Heart right ventricle (tissue), 16 donors: Measurements from ENCODE around the gene ERI3. TPM values are rescaled to one million over a fixed set of nuclear protein-coding genes. Genes with fewer than 3 reads are reported as not detected.

Experiments used
- ATAC-seq, 8 donors: fragments of 200-7000 bp; cut with Tn5 transposase; one replicate each; pipeline ENCODE4 v1.9.1; 2020; ENCODE audit warnings: mild to moderate bottlenecking in 8 of 8, moderate library complexity in 8 of 8, moderate number of reproducible peaks in 1 of 8
- DNase-seq, 2 donors: peaks; one replicate each; pipeline ENCODE4 v3.0.0-alpha.2; 2020
- H3K27ac ChIP-seq, 10 donors: fragments of 200-600 bp; sonication (generic) in 2 of 10; one replicate each; pipeline versions ENCODE4 v1.5.0 to v1.8.0; 2020 to 2022; ENCODE audit warnings: mild to moderate bottlenecking in 3 of 10
- H3K27me3 ChIP-seq, 7 donors: fragments of 200-600 bp; one replicate each; pipeline ENCODE4 v1.8.0; 2021 to 2022; ENCODE audit warnings: mild to moderate bottlenecking in 2 of 7
- H3K36me3 ChIP-seq, 9 donors: fragments of 200-600 bp; sonication (generic) in 1 of 9; one replicate each; pipeline versions ENCODE4 v1.5.0 to v1.8.0; 2020 to 2022; ENCODE audit warnings: mild to moderate bottlenecking in 2 of 9
- H3K4me1 ChIP-seq, 9 donors: fragments of 200-600 bp; sonication (generic) in 1 of 9; one replicate each; pipeline versions ENCODE4 v1.5.0 to v1.8.0; 2020 to 2022; ENCODE audit warnings: mild to moderate bottlenecking in 4 of 9
- H3K4me3 ChIP-seq, 10 donors: fragments of 200-600 bp; sonication (generic) in 2 of 10; one replicate each; pipeline versions ENCODE4 v1.5.0 to v1.8.0; 2020 to 2022; ENCODE audit warnings: mild to moderate bottlenecking in 7 of 10, moderate library complexity in 2 of 10
- H3K9me3 ChIP-seq, 11 donors: fragments of 200-600 bp in 10 of 11; sonication (generic) in 2 of 11; one replicate each; pipeline versions ENCODE4 v1.5.0 to v1.8.0; 2013 to 2022; ENCODE audit warnings: mild to moderate bottlenecking in 2 of 11, control low read depth in 1 of 11, moderate library complexity in 1 of 11
- WGBS, 2 donors: extraction: QIAGEN DNeasy Blood & Tissue Kit; methylation state at CpG; one replicate each; pipeline ENCODE4 v1.1.7; 2013; ENCODE audit warnings: inconsistent platforms in 1 of 2; 5-methylcytosine and 5-hydroxymethylcytosine counted together
- intact Hi-C, 10 donors: fragments of 100-400 bp; cut with DNase I; formaldehyde crosslinking; loops; one replicate each; pipeline versions ENCODE4 v1.11.1 to v1.14.2; 2022
- polyA plus RNA-seq, 2 donors: library from polyadenylated mRNA; stranded (reverse); fragments of 200-250 nt; gene quantifications; one replicate each; pipeline ENCODE4 v1.2.3, GENCODE V29; 2013
- total RNA-seq, 10 donors: library from RNA; stranded (reverse); fragmentation: NEBNext Ultra II Directional in 3 of 10; extraction: Animal tissue kit (Norgen Biotek cat#: 25700) in 3 of 10; gene quantifications; one replicate each; pipeline versions ENCODE4 v1.2.1 to v1.2.4, GENCODE V29; 2021 to 2023
- TF ChIP-seq, protein P1 (sequence below), 9 donors: fragments of 200-600 bp; sonication (generic) in 2 of 9; IDR thresholded peaks; one replicate each; pipeline versions ENCODE4 v1.5.0 to v1.8.0; 2021 to 2022; ENCODE audit warnings: antibody characterized with exemption in 9 of 9, mild to moderate bottlenecking in 5 of 9, moderate library complexity in 1 of 9
- donor health status: Arrhythmogenic right ventricular cardiomyopathy.
- donor health status: ischemic (EF 13 %, LVEDD 7.1; RV severe dilation, severe dysfunction).
- donor health status: healthy with polysubstance abuse.
- donor health status: DM: no; HTN: yes; CAD: no.
- donor health status: DM: no; HTN: no; CAD: no.
- donor health status: ischemic (EF 25% LVEDD 6.9; RV normal size, moderate dysfunction).
- donor health status: ischemic (EF 25% LVEDD 5.7; RV mildly dilated, moderate dysfunction).
- donor health status: healthy.
- donor health status: DM: yes; HTN: yes; CAD: no.
- donor health status: Ischemic cardiomyopathy.
- donor health status: ischemic (EF 35%, LVEDD 5.7; RV mildly dilated, moderate dysfunction).
- donor health status: nonischemic (EF 11% LVEDD 7.7; RV severe dilation, severe dysfunction).
- donor health status: DM: yes; HTN: yes; CAD: no.
- donor health status: PGD.
- donor health status: ischemic (EF 29% LVEDD 5.4; RV normal size, mild dysfunction).
- donor health status: nonischemic (EF 23%, LVEDD 6.1; RV moderate dilation, normal function).

ERI3 gene
- total and polyA plus RNA-seq, 12 donors, result 28.1 to 68.4 (median 47.9) TPM

DNA sequence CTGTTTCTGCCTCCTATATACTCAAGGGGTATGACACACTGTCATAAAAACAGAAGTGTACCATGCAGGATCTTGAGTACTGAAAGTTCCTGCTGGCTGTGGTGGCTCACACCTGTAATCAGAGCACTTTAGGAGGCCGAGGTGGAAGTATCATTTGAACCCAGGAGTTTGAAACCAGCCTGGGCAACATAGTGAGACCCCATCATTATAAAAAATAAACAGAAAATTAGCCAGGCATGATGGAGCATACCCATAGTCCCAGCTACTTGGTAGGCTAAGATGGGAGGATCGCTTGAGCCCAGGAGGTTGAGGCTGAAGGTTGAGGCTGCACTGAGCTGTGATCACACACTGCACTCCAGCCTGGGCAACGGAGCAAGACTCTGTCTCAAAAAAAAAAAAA lies 20.1 kb downstream of the ERI3 start:
- DNase-seq (no peak), ATAC-seq (no peak)
- H3K4me3 ChIP-seq, result no peak overlapping the region
- H3K9me3 ChIP-seq, result peaks cover 0 to 5% (median 0%) of the 10 kb centered on the region in 11 donors
- 98 to 99% methylated on average over 3 of the region's 3 CpGs for WGBS, 2 donors
- H3K4me1 ChIP-seq, result no peaks in the 10 kb centered on the region
- TF ChIP-seq, protein P1, sequence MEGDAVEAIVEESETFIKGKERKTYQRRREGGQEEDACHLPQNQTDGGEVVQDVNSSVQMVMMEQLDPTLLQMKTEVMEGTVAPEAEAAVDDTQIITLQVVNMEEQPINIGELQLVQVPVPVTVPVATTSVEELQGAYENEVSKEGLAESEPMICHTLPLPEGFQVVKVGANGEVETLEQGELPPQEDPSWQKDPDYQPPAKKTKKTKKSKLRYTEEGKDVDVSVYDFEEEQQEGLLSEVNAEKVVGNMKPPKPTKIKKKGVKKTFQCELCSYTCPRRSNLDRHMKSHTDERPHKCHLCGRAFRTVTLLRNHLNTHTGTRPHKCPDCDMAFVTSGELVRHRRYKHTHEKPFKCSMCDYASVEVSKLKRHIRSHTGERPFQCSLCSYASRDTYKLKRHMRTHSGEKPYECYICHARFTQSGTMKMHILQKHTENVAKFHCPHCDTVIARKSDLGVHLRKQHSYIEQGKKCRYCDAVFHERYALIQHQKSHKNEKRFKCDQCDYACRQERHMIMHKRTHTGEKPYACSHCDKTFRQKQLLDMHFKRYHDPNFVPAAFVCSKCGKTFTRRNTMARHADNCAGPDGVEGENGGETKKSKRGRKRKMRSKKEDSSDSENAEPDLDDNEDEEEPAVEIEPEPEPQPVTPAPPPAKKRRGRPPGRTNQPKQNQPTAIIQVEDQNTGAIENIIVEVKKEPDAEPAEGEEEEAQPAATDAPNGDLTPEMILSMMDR (IDR thresholded peaks at IDR 0.05), result no peak
- no peak overlapping the region for H3K27ac ChIP-seq
- H3K36me3 ChIP-seq, result peaks cover 0 to 77% (median 17%) of the 10 kb centered on the region in 9 donors
- no peaks in the 10 kb centered on the region for H3K27me3 ChIP-seq
- intact Hi-C loops, result no loop called here

GRCh38 chr1:44333376-44333775 lies 21.7 kb downstream of the ERI3 start:
- H3K27me3 ChIP-seq, result no peaks in the 10 kb centered on the region
- DNase-seq (no peak), ATAC-seq (no peak)

DNA sequence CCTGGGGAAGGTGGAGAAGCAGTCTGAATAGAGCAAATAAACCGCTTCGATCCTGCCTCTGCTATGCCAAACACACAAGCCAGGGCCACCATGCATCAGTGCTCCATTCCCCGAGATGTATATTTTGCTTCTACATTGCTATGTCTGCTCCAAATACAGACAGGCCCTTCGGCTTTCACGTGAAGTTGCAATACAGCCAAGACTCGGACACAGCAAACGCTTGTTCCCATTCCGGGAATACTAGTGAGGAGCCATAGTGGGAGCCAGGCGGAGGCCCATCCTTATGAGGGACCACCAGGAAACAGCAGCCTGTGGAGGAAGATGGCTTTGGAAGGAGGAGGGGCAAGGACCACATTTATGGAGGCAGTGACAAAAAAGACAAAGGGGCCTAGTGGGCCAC lies 22.6 kb downstream of the ERI3 start:
- DNase-seq, result no peak
- Histone ChIP-seq H3K36me3 (peaks cover 0 to 60% (median 6%) of the 10 kb centered on the region in 9 donors), H3K27ac (no peak overlapping the region), H3K27me3 (no peaks in the 10 kb centered on the region), H3K4me1 (peaks cover 6 to 19% (median 15%) of the 10 kb centered on the region in 9 donors), H3K9me3 (no peaks in the 10 kb centered on the region), H3K4me3 (no peak overlapping the region)
- TF ChIP-seq, protein P1 (IDR thresholded peaks at IDR 0.05), result no peak
- ATAC-seq, result no peak
- intact Hi-C loops, result no loop called here
- whole genome bisulfite sequencing, 2 donors, result 95 to 98% methylated on average over 9 of the region's 9 CpGs

More at GRCh38 chr1:44333376-44333775, 21.7 kb downstream of the ERI3 start:
- no peak overlapping the region for H3K27ac ChIP-seq
- 88 to 89% methylated on average over 6 of the region's 6 CpGs for WGBS, 2 donors
- H3K4me1 ChIP-seq, result peaks cover 0 to 10% (median 8%) of the 10 kb centered on the region in 9 donors
- H3K4me3 ChIP-seq, result no peak overlapping the region
- peaks cover 0 to 69% (median 12%) of the 10 kb centered on the region in 9 donors for H3K36me3 ChIP-seq
- intact Hi-C loops, result no loop called here
- TF ChIP-seq, protein P1 (IDR thresholded peaks at IDR 0.05), result no peak
- H3K9me3 ChIP-seq, result peaks cover 0 to 4% (median 0%) of the 10 kb centered on the region in 11 donors

DNA sequence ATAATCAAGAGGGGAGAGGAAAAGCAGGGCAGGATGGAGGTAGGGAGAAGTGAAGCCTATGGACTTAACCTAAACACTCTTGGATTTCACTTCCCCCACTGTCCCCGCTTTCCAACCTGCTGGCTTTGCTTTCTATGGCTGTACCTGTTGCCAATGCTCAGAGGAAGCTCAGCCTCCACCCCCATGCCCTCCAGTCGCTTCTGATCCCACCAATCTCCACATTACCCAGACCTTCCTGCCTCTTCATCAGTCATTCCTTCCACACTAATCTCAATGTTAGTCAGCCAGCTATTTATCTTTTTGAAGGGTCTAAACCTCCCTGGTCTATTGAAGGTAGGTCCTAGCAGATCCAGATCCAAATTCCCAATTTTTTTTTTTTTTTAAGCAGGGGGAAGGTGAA lies 24.1 kb downstream of the ERI3 start:
- DNase-seq (no peak), ATAC-seq (no peak)
- TF ChIP-seq, protein P1 (IDR thresholded peaks at IDR 0.05), result no peak
- 94 to 100% methylated on average over 2 of the region's 2 CpGs for WGBS, 2 donors
- H3K4me1 ChIP-seq, result peaks cover 6 to 28% (median 23%) of the 10 kb centered on the region in 9 donors
- intact Hi-C loops, result no loop called here
- H3K36me3 ChIP-seq, result peaks cover 0 to 47% (median 6%) of the 10 kb centered on the region in 9 donors
- no peak overlapping the region for H3K4me3 ChIP-seq
- no peaks in the 10 kb centered on the region for H3K9me3 ChIP-seq
- H3K27me3 ChIP-seq, result no peaks in the 10 kb centered on the region
- no peak overlapping the region for H3K27ac ChIP-seq
